ENCODE results near the gene RGS10.

- TF ChIP-seq ZNF274 (IDR thresholded peaks at IDR 0.05; ENCODE audit: low read depth, low read length) (no peak), YY1 (IDR thresholded peaks at IDR 0.05; ENCODE audit: insufficient read depth, insufficient read length) (no peak)
Measured at GRCh38 chr10:119526149-119526548, 16.4 kb downstream of the RGS10 start.
